GM18907 (cell line): ENCODE measurements around the gene C1orf87.

Experiments used
- ATAC-seq: cut with Tn5 transposase; IDR thresholded peaks from one replicate; pipeline ENCODE4 v1.9.1; 2021; ENCODE audit warnings: mild to moderate bottlenecking, moderate library complexity; ENCODE audit not compliant: unreplicated experiment

Gene C1orf87

DNA sequence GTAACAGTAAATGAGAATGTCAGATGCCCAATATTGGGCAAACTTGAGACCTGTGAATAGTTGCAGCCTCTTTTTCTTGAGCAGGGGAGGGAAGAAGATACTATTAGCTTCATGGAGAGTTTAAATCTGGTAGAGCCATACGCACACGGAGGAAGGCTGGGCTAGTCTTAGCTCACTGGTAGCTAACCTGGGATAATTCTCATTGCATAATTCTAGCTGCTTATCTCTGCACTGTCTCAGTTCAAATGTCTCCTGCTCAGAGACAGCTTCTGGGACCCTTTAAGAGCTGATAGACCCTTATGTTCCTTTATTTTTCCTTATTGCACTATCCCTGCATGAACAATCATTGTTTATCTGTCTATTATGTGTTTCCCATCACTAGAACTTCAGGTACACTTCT is 8.4 kb downstream of the C1orf87 start:
- ATAC-seq: no peak

DNA sequence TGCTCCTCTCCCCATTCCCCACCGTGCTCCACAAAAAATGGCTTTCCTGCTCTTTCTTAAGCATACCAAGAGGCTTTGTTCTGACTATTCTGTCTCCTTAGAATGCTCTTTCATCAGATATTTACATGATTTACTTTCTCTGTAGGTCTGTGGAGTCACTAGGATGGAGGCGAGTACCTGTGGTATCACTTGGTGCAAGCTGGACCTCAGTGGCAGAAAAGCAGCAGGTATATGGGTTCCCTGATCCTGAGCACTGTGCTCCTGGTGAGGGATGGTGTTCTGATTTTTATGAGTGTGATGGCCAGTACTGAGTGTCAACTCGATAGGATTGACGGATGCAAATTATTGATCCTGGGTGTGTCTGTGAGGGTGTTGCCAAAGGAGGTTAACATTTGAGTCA is 10.0 kb downstream of the C1orf87 start:
- no peak for ATAC-seq

DNA sequence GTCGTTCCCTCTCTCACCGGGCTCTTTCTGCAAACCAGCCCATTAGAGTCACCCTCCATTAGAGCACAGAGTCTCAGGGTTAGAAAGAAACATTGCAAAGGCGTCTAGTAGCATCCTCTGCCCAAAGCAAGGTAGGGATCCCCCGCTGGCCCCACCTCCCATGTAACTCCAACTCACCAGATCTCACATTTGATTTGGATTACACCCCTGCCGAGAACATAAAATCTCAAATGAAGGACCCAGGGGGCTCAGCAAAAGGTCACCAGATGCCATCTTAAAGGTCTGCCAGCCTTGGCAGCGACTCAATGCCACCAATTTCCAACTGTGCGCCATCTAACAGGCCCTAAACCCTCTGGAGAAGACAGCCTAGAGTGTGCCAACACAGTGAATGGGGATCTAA is 14.1 kb downstream of the C1orf87 start:
- no peak for ATAC-seq

DNA sequence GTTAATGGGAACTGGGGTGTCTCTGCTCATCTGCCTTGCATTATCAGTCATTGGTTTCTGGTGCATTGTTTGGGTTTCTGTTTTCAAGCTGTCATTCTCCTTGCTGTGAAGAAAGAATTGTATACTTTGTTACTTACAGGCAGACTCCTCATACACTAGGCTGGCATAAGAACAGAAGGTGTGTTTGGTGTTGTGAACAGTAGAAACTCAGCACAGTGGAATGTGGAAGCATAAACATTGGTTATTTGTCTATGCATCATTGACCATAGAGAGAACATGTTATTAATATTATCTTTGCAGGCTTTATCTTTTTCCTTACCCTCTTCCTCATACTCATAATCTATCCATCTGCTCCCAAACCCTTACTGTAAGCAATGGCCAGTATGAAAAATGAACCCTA is 18.2 kb downstream of the C1orf87 start:
- ATAC-seq: no peak

DNA sequence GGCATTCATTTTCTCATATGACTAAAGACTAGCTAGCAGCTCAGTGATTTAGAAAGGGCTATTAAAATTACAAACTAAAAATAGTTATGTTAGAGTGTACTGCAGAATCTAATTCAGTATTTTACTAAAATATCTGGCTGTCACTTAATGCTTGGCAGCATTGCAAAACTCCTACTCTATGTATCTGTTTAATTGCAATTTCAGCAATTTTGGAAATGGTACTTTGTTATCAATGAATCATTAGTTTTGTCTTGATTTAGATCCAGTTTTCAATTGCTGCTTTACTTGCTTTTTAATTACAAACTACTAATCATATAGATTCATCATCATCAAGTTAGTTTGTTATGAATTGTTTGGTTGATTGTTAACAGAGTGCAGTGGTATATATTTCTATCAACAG is 19.2 kb downstream of the C1orf87 start:
- ATAC-seq: no peak

DNA sequence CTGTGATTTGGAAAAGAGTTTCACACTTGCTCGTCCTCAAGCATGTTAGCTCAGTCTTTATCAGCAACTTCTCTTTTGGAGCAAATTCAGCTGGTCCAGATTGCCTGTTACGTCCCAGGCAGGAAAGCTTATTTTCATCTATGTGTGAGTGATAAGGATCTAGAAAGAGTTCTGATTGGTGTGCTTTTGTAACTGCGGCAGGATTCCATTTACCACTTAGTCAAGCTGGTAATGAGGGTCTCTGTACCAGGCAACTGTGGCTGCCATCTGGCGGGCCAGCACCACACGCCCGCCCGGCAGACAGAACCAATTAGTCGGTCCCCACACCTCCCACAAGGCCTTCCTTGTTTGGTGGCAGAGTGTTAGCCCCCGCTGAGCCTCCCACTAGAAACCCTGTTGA is 21.0 kb downstream of the C1orf87 start:
- no peak for ATAC-seq

DNA sequence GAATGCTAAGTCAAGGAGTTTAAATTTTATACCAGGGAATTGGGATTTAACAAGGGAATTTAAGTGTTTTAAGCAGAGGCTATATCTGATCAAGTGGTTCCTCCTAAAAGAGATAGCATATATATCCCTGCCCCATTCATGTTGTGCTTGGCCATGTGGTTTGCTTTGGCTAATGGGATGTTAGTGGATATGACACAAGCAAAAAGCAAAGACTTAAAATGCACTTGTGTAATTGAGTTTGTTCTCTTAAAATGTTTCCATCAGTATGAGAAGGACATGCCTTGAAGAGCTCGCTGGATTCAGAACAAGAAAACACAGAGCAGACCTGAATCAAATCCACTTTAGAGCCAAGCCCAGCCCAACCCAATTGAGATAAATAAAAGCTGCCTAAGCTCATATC is 22.4 kb downstream of the C1orf87 start:
- no peak for ATAC-seq

DNA sequence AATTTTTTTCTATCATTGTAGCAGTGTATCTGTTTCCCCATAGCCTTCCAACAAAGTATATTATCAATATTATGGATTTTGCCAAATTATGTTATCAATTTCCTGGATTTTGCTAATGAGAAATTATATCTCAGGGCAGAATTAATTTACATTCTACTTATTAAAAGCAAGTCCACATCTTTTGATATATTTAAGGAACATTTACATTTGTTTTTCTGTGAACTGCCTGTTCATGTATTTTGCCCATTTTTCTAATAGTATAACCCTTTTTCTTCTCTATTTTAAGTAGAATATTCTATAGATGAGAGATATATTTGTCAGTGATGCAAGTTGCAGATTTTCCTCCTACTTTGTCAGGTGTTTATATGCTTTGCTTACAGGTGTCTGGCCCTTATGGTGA is 24.4 kb downstream of the C1orf87 start:
- ATAC-seq: no peak

DNA sequence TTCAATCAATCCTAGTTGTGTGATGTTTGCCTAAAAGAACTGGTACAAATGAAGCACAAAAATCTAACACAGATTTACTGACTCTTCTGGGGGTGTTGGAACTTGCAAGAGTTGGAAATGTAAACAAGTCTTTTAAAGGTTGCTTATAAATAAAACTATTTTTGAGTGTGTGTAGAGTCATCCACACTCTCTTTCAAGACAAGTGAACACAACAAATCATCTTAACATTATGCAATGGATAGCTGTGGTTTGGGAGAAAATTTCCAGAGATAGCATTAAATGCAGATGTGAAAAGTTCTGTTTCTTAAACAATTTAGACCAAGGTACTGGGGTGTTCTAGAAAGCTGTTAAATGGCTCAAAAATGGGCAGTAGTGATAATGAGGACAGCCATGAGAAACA is 28.7 kb downstream of the C1orf87 start:
- no peak for ATAC-seq

DNA sequence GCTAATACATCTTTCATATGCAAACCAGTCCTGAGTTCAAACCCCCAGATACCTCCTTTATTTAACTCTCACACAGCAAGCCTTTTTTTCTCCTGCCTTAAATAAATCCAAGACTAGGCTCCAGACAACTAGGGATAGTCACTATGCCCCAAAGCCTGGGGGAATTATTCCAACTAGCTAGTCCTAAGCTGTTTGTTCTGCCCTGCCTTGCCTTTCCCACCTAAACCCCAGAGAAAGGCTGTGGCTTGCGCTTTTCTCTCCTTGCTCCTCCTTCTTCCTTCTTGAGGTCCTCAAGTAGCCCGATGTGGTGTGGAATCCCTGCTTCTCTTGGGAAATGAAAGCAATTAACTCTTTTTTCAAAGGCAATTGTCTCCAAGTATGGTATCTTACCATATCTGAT is 31.8 kb downstream of the C1orf87 start:
- ATAC-seq: no peak

DNA sequence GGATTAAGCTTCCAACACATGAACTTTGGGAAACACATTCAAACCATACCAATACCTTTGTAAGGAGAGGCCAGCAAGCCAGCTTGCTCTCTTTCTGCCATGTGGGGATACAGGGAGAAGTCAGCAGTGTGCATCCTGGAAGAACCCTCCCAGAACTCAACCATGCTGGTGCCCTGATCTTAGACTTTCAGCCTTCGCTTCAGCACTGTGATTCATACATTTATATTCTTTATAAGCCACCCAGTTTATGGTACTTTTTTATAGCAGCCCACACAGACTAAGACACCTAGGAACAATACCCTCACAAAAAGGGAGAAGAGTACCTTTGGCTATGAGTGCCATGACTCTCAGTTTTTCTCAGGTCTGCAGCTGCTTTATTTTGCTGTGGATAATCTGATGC is 35.9 kb downstream of the C1orf87 start:
- ATAC-seq: no peak

DNA sequence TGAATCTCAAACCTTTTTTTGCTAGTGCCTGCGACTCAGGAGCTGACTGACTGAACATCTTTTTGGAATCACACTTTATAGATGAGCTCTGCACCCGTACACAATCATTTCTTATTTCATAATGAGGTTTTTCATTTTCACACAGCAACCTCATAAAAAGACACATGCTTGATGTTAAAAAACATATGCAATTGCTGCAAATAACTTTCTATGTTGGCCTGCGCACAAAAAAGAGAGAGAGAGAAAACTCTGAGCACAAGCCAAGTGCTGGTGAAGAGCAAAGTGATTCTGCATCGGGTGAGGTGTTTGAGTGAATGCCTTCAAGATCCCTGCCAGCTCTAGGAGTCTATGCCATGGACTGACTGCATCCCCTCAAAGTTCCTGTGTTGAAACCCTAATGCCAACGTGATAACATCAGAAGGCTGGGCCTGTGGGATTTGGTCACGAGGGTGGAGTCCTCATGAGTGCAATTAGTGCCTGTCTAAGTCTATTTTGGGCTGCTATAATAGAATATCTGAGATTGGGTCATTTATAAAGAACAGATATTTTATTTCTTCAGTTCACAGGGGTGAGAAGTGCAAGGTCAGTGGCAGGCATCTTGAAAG is 36.6 kb downstream of the C1orf87 start:
- ATAC-seq: no peak

DNA sequence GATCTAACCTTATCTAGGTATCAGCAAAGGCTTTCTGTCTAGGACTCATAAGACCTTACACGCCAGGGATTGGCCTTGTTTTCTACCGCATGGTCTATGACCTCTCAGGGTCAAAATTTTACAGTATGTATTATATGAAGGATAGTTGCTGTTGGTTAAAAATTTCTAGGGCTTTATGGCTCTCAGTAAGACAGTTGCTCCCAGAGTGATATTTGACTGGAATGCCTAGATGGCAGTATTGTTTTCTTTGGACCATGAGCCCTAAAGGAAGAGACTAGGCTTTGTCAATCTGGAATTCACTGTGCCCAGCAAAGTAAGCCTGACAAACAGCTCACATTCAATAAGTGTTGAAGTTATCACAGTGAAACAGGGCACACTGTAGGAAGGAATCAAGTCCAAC is 37.6 kb downstream of the C1orf87 start:
- no peak for ATAC-seq

DNA sequence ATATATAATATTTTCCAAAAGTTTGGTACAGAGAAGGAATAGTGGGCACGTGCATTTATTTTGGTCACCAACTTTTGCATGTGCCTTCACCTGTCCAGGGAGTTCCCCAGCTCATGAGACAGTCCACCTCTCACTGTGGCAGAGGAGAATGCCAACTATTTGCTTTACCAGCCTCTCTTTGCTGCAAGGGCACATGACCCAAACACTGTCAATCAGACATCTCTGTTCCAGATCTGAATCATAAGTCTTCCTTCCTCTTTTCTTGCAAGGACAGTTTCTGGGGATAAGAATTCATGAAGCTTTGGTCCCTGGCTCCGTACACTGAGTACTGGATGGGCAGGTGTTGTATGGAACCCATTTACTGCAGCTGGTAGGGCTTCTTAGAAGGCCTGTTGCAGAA is 38.6 kb downstream of the C1orf87 start:
- ATAC-seq: peak; percentile 77

DNA sequence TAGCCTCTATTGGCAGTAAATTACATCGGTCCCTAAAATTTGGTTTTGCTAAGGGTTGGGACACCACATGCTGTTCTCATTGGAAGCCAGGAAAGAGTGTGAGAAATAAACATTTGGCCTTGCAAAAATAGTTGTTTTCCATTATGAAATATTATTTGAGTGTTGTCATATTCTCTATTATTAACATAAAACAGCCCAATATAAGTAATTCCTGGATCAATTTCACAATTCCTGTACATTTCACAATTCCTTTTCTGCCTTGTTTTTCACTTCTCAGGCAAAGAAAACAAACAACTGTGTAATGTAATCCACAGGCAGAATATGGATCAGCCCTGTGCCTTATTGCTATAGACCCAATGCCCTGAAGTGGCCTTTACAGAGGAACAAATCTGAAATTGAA is 40.5 kb downstream of the C1orf87 start:
- ATAC-seq: no peak

DNA sequence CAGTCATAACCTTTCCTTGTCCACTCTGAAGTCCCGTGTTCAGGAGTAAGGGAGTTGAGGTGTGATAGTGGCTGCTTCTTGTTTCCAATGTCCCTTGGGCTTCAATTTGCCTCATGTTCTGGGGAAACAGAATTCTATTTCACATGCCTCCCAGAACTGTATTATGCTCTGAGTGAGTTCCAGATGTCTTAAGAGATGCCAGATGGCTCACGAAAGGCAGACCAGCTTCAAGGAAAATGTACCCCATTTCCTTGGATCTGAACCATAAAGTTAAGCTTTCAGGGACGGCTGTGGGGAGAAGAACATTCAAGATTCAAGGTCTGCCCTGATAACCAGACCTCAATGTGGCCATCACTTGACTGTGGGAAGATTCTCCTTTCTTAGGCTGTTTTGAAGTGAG is 42.4 kb downstream of the C1orf87 start:
- ATAC-seq: no peak

DNA sequence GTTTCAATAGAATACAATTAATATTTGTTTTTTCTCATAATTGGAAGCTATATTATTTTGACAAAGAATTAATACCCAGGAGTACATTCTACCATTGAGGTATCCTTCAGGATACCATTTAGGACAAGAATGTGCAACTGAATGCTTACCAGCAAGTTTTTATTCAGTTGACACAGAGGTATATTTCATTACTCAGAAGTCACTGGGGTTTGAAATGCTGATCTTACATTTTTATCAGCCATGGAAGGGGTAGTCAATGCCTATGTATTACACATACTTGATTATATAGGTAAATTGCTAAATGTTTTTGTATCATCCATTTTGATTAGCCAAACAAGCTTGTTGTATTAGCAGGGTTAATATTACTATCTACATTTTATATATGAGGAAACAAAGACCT is 48.0 kb downstream of the C1orf87 start:
- ATAC-seq: no peak

DNA sequence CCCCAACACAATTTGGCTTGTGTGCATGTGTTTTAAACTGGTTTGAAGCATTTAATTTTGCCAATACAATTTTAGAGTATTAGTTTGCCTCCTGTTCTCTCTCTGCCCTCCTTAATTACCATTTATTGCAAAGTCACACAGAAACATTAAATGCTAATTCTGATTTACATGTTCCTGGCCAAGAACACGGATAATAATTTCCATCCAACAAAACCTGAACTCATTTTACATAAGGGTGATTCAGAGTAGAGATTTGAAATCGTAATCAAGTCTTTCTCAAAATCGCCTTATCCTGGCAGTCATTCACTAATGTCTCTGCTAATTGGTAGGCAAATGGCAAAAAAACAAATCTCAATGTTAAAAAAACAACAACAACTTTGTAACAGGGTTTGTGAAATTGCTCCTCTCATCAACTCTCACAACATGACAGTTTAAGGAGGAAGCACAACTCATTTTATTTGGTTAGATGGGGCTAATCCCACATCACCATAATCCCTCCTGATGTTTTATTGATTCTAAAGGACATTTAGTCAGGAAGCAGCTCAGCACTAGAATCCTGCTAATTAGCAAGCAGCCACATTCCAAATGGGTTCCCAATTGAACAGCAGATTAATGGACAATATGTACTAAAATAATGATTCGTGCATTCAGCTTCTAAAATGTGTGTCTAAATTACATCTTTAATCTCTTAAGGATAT is 55.9 kb downstream of the C1orf87 start:
- no peak for ATAC-seq

DNA sequence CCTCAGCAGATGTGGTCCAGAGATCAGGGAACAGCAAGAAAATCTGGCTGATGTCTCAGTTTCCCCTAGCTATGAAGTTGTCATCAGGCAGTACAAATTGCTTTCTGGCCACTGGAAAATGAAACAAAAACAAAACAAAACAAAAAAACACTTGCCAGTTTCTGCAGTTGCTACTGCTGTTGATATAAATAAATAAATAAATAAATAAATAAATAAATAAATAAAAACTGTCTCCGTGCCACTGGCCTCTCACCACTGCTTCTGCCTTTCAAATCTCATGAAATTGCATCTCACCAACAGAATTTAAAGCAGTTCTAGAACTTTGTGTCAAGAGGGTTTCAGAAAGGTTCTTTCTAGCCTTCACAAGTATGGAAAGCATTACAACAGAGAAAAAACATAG is 62.9 kb downstream of the C1orf87 start:
- no peak for ATAC-seq

DNA sequence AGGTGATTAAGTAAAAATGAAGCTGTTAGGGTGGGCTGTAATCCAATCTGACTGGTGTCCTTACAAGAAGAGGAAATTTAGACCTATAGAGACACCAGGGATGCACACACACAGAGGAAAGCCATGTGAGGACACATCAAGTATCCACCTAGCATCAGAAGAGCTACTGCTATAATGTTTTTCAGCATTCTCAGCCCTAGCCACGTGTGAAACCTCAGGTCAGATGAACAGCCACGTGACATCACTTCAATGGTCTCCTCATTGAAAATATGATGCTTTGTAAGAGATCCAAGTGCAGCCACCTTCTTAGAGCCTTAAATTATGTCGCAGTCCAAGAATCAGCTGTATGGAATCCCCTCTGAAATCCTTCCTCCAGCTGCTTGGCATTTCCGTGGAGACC is 65.1 kb downstream of the C1orf87 start:
- no peak for ATAC-seq

DNA sequence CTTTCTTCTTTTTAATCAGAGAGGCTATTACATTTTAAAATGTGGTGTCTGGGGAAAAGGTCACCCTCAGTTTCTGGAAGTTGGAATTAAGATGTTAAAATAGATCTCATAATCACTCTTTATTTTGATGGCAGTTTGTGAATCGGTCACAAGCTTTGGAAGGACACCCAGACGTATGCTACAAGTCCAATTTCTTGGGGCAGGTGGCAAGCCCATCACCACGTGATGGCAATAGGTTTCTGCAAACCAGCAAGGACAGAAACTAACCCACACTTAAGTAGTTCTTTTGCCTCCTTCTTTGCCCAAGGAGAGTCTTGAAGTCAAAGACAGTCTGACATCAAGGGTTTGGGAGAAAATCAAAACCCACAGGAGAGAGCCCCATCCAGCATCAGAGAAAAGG is 72.9 kb downstream of the C1orf87 start:
- ATAC-seq: no peak

DNA sequence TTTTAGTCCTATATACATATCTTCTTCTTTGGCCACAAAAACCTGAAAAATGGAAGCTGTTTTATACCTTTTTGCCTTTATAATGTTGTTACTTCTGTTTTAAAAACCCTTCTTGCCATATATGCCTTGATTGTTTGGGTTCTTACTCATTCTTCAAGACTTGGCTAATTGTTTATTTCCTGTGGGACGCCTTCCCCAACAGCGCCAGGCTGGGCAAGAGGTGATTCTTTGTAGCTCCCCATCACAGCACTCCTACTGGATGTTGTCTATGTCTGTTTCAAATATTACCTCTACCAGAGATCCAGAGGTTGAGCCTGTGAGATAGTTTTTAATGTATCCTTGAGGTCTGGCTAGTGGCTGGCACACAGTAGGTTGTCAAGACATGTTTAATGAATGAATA is 73.8 kb downstream of the C1orf87 start:
- ATAC-seq: no peak

DNA sequence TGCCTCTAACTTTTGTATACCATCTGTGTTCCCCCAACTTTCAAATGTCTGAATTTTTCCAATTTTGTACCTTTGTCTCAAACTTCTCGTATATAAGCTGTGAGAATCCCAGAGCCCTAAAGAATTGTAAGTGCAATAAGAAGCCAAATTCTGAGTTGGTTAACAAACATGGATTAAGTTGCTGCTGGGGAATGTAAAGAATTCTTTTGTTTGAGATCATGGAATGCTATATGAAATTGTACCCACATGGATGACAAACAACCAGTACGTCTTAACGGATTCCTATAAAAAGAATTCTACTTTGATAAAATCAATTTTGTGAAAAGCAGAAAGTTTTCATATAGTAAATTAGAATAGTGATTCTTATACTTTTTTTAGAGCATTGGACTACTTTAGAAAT is 74.6 kb downstream of the C1orf87 start:
- no peak for ATAC-seq
